Measurements from ENCODE around the gene NAT10. TPM values are rescaled to one million over a fixed set of nuclear protein-coding genes. Genes with fewer than 3 reads are reported as not detected.
A peak's percentile ranks its signal among the peaks of the same experiment; 100 is the strongest.

NAT10 gene
- total and polyA plus RNA-seq, 2 experiments from 2014 or later = 44.1 to 58.8 TPM

GRCh38 chr11:34174412-34175041, 69.1 kb downstream of the NAT10 start (continued):
- TF ChIP-seq ZNF462 (CRISPR knock-in tag; IDR thresholded peaks at IDR 0.05) (no peak), CREB1 (CRISPR knock-in tag; IDR thresholded peaks at IDR 0.05; ENCODE audit: low read depth) (0 out of 2 replicates have a peak, but pooled peaks have one; percentile 8), ZNF114 (CRISPR knock-in tag; IDR thresholded peaks at IDR 0.05) (no peak), EZH2phosphoT487 (IDR thresholded peaks at IDR 0.05; ENCODE audit: unreplicated experiment) (no peak), CTCF (conservative IDR thresholded peaks at IDR 0.05; ENCODE audit: low read depth in 2 of 2) (peak; percentile 73 to 97)

GRCh38 chr11:34175284-34176019, 70.0 kb downstream of the NAT10 start:
- no peaks in the 10 kb centered on the region for H3K27me3 ChIP-seq (ENCODE audit: insufficient read depth)
- H3K9me2 ChIP-seq (ENCODE audit: insufficient read depth) = no peaks in the 10 kb centered on the region
- ATAC-seq (no peak), DNase-seq (ENCODE audit: low spot score) (no peak)
- peaks cover 10% of the 10 kb centered on the region for H3K27me3 Mint-ChIP-seq (ENCODE audit: insufficient read depth, low read depth, poor library complexity)
- H3K4me2 ChIP-seq = no peak overlapping the region
- no peaks in the 10 kb centered on the region for H3K36me3 ChIP-seq (ENCODE audit: insufficient read depth)
- H3K27ac Mint-ChIP-seq = no peak overlapping the region
- H3K79me2 ChIP-seq (replicated peaks; ENCODE audit: insufficient read depth) = no peaks in the 10 kb centered on the region
- 0 out of 2 replicates have a peak, but pooled peaks cover 2% of the 10 kb centered on the region for H4K20me1 ChIP-seq (replicated peaks; ENCODE audit: insufficient read depth)
- peak overlapping the region; percentile 67; the same call in 1 of the 3 replicates for H3K4me3 Mint-ChIP-seq
- no peak overlapping the region for H3K27ac ChIP-seq (ENCODE audit: low read depth)
- H3K9me3 Mint-ChIP-seq = no peaks in the 10 kb centered on the region
- no peaks in the 10 kb centered on the region for H3K36me3 Mint-ChIP-seq (ENCODE audit: low read depth)
- no peak overlapping the region for H2AFZ ChIP-seq
- H3F3A ChIP-seq (replicated peaks; ENCODE audit: low read depth) = no peaks in the 10 kb centered on the region
- H3K4me1 ChIP-seq (ENCODE audit: insufficient read depth) = peaks cover 8% of the 10 kb centered on the region
- H3K4me1 Mint-ChIP-seq = peaks cover 8% of the 10 kb centered on the region; the same call in 1 of the 3 replicates
- no peak overlapping the region for H3K4me3 ChIP-seq
- TF ChIP-seq STAT1 (IDR thresholded peaks at IDR 0.05; ENCODE audit: unreplicated experiment) (no peak), NANOG (IDR thresholded peaks at IDR 0.05; ENCODE audit: borderline replicate concordance) (no peak), CREB1 (CRISPR knock-in tag; IDR thresholded peaks at IDR 0.05; ENCODE audit: low read depth) (no peak)
